Vagina (tissue), 2 donors: Measurements from ENCODE around the gene LRRIQ3. TPM values are rescaled to one million over a fixed set of nuclear protein-coding genes. Genes with fewer than 3 reads are reported as not detected.
"Not testable (repeated sequence)": the region's sequence is repeated elsewhere in the genome, so short reads cannot be mapped to it uniquely, and the experiment has no call there.

Experiments used
- DNase-seq, 2 donors: peaks; one replicate each; pipeline ENCODE4 v3.0.0-alpha.2; 2017; ENCODE audit errors: extremely low spot score in 2 of 2
- H3K27ac ChIP-seq: fragments of 200-600 bp; sonication (generic); one replicate; pipeline ENCODE4 v1.5.1; 2019
- H3K27me3 ChIP-seq: fragments of 200-600 bp; sonication (generic); one replicate; pipeline ENCODE4 v1.5.1; 2019
- H3K36me3 ChIP-seq, 2 donors: fragments of 200-600 bp; sonication (generic); one replicate each; pipeline ENCODE4 v1.5.1; 2017 to 2019
- H3K4me1 ChIP-seq: fragments of 200-600 bp; sonication (generic); one replicate; pipeline ENCODE4 v1.5.1; 2019
- H3K4me3 ChIP-seq, 2 donors: fragments of 200-600 bp; sonication (generic); 1 replicate in 1 of 2; 2 replicates in 1 of 2; pipeline ENCODE4 v1.5.1; 2016 to 2019
- H3K9me3 ChIP-seq: fragments of 200-600 bp; sonication (generic); one replicate; pipeline ENCODE4 v1.5.1; 2019
- POLR2A ChIP-seq, 2 donors: fragments of 450-650 bp; IDR thresholded peaks; one replicate each; pipeline ENCODE4 v1.6.1; 2017; ENCODE audit warnings: antibody characterized with exemption in 2 of 2, mild to moderate bottlenecking in 2 of 2, moderate library complexity in 2 of 2
- POLR2AphosphoS5 ChIP-seq, 2 donors: sonication (generic); formaldehyde crosslinking; IDR thresholded peaks; one replicate each; pipeline ENCODE4 v1.9.0; 2017; ENCODE audit warnings: antibody characterized with exemption in 2 of 2, mild to moderate bottlenecking in 2 of 2, low read depth in 1 of 2; ENCODE audit not compliant: insufficient read depth in 1 of 2
- intact Hi-C: fragments of 100-400 bp; cut with DNase I; formaldehyde crosslinking; loops from one replicate; pipeline ENCODE4 v1.15.1; 2023
- total RNA-seq: library from RNA; depleted of rRNA; stranded (reverse); fragments of >200 nt; gene quantifications from one replicate; pipeline ENCODE4 v1.2.3, GENCODE V29; 2016
- TF ChIP-seq, protein P1 (sequence below), 3 experiments: fragments of 450-650 bp in 2 of 3; fragments of 200-600 bp in 1 of 3; sonication (generic) in 1 of 3; IDR thresholded peaks; one replicate each; pipeline ENCODE4 v1.5.1; 2017 to 2019; ENCODE audit warnings: antibody characterized with exemption in 3 of 3, mild to moderate bottlenecking in 2 of 3, moderate library complexity in 2 of 3

The LRRIQ3 gene
- total RNA-seq, 1 donor from 2014 or later: not detected

DNA sequence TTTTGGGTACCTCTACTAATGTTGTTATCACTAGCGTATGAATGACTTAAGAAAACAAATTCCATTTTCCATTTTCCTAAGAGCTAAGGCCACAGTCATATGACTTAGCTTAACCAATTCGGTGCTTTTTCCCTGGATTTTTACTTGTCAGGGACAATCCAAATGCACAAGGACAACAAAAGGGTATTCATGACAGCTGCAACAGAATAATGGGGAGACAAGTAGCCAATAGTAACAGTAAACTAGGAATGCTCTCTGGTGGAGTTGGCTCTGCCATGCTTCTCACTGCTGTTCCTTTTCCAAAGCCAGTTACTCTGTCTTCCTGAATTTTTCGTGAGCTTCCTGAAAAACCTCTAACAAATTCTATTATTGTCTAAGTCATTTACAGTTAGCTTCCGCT is 52.9 kb downstream of the LRRIQ3 start:
- TF ChIP-seq POLR2AphosphoS5 (IDR thresholded peaks at IDR 0.05; ENCODE audit: insufficient read depth in 1 of 2, low read depth in 1 of 2) (no peak), POLR2A (IDR thresholded peaks at IDR 0.05) (no peak)
- TF ChIP-seq, protein P1, sequence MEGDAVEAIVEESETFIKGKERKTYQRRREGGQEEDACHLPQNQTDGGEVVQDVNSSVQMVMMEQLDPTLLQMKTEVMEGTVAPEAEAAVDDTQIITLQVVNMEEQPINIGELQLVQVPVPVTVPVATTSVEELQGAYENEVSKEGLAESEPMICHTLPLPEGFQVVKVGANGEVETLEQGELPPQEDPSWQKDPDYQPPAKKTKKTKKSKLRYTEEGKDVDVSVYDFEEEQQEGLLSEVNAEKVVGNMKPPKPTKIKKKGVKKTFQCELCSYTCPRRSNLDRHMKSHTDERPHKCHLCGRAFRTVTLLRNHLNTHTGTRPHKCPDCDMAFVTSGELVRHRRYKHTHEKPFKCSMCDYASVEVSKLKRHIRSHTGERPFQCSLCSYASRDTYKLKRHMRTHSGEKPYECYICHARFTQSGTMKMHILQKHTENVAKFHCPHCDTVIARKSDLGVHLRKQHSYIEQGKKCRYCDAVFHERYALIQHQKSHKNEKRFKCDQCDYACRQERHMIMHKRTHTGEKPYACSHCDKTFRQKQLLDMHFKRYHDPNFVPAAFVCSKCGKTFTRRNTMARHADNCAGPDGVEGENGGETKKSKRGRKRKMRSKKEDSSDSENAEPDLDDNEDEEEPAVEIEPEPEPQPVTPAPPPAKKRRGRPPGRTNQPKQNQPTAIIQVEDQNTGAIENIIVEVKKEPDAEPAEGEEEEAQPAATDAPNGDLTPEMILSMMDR (IDR thresholded peaks at IDR 0.05): no peak
- Histone ChIP-seq H3K36me3 (no peaks in the 10 kb centered on the region), H3K4me1 (no peaks in the 10 kb centered on the region), H3K27me3 (no peaks in the 10 kb centered on the region), H3K9me3 (no peaks in the 10 kb centered on the region), H3K27ac (no peak overlapping the region), H3K4me3 (no peak overlapping the region)
- intact Hi-C loops: no loop called here
- no peak for DNase-seq

DNA sequence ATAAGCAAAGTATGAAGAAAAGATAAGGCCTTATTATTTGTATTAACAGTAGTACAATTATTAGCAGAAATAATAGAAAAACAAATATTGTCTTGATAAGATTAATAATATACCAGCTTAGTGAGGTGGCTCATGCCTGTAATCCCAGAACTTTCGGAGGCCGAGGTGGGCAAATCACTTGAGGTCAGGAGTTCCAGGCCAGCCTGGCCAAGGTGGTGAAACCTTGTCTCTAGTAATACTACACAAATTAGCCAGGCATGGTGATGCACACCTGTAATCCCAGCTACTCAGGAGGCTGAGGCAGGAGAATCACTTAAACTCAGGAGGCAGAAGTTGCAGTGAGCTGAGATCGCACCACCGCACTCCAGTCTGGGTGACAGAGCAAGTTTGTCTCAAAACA is 80.6 kb downstream of the LRRIQ3 start:
- intact Hi-C loops, H3K4me1 ChIP-seq, H3K36me3 ChIP-seq, H3K4me3 ChIP-seq, H3K9me3 ChIP-seq, H3K27ac ChIP-seq, DNase-seq, H3K27me3 ChIP-seq: not testable (repeated sequence)

DNA sequence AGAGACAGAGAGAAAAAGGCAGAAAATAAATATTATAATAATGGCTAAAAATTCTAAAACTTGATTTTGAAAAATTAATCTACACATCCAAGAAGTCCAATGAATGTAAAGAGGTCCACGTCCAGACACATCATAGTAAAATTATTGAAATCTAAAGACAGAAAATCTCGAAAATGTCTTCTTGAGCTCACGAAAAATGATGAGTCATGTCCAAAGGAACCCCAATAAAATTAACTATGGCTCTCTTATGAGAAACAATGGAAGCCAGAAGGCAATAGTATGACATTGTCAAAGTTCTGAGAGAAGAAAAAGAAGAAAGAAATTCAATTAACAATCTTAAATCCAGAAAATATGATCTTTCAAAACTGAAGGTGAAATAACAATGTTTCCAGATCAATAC is 84.6 kb downstream of the LRRIQ3 start:
- no peak for TF ChIP-seq POLR2A (IDR thresholded peaks at IDR 0.05)
- no peak for TF ChIP-seq POLR2AphosphoS5 (IDR thresholded peaks at IDR 0.05; ENCODE audit: insufficient read depth in 1 of 2, low read depth in 1 of 2)
- TF ChIP-seq, protein P1 (IDR thresholded peaks at IDR 0.05): no peak
- H3K9me3 ChIP-seq: no peaks in the 10 kb centered on the region
- H3K27me3 ChIP-seq: no peaks in the 10 kb centered on the region
- H3K36me3 ChIP-seq: no peaks in the 10 kb centered on the region
- intact Hi-C loops: no loop called here
- no peak for DNase-seq
- no peaks in the 10 kb centered on the region for H3K4me1 ChIP-seq
- H3K4me3 ChIP-seq: no peak overlapping the region
- no peak overlapping the region for H3K27ac ChIP-seq

DNA sequence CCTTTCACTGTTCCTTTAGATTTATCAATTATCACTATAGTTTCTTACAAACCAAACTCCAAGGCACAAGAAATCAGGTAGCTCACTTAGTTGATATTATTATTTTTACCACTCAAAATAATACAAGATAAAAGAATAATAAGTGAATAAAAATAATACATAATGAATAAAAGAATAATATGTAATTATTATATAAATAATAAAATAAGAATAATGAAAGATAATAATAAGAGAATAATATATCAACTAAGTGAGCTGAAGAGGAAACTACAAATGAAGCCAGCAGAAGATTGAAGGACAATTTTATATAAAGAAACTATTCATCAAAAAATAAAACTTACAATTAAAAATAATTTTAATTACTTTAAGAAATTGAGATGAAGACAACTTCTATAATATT is 90.6 kb downstream of the LRRIQ3 start:
- Histone ChIP-seq H3K27me3 (no peaks in the 10 kb centered on the region), H3K36me3 (no peaks in the 10 kb centered on the region), H3K27ac (no peak overlapping the region), H3K4me1 (no peaks in the 10 kb centered on the region), H3K9me3 (no peaks in the 10 kb centered on the region), H3K4me3 (no peak overlapping the region)
- intact Hi-C loops: no loop called here
- DNase-seq: no peak
- TF ChIP-seq POLR2AphosphoS5 (IDR thresholded peaks at IDR 0.05; ENCODE audit: insufficient read depth in 1 of 2, low read depth in 1 of 2): no peak
- TF ChIP-seq, protein P1 (IDR thresholded peaks at IDR 0.05): no peak
- no peak for TF ChIP-seq POLR2A (IDR thresholded peaks at IDR 0.05)

DNA sequence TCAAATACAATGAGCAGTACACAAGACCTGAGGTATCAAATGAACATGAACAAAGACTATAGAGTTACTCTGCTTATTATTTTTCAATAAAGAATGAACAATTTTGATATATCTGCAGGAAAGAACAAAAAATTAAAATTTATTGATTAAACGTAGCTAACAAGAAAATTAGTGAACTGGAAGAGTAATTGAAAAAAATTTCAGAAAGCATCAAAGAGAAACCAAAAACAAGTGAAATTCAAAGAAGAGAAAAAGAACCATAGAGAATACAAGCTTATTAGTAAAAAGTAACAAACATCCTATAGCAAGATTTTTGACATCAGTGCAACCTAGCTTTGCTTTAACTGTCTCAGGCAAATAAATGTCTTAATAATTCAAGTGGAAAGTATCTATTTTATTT is 106.6 kb downstream of the LRRIQ3 start:
- Histone ChIP-seq H3K4me3 (no peak overlapping the region), H3K36me3 (no peaks in the 10 kb centered on the region), H3K27me3 (no peaks in the 10 kb centered on the region), H3K4me1 (no peaks in the 10 kb centered on the region), H3K27ac (no peak overlapping the region), H3K9me3 (no peaks in the 10 kb centered on the region)
- intact Hi-C loops: no loop called here
- no peak for TF ChIP-seq POLR2AphosphoS5 (IDR thresholded peaks at IDR 0.05; ENCODE audit: insufficient read depth in 1 of 2, low read depth in 1 of 2)
- no peak for TF ChIP-seq POLR2A (IDR thresholded peaks at IDR 0.05)
- TF ChIP-seq, protein P1 (IDR thresholded peaks at IDR 0.05): no peak
- DNase-seq: no peak

DNA sequence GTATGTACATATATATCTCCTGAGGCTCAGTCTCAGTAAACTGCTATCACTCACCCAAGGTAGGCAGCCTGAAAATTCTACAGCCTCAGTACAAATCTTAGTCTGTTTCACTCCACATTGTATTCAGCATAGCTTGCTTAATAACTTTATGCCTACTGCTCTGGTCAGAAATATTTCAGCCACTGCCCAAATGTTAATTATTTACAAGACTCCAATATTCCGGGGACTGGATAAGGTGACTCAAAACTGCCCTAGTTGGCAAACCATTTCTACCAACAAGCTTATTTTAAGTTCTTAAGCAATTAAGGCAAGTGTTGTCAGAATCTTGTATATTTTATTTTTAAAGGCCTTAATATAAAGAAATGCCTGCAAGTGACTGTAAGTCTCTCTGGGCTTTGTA is 114.8 kb downstream of the LRRIQ3 start:
- no peak overlapping the region for H3K27ac ChIP-seq
- intact Hi-C loops: no loop called here
- H3K27me3 ChIP-seq: no peaks in the 10 kb centered on the region
- no peak overlapping the region for H3K4me3 ChIP-seq
- no peaks in the 10 kb centered on the region for H3K9me3 ChIP-seq
- no peaks in the 10 kb centered on the region for H3K4me1 ChIP-seq
- H3K36me3 ChIP-seq: no peaks in the 10 kb centered on the region
- TF ChIP-seq POLR2A (IDR thresholded peaks at IDR 0.05) (no peak), POLR2AphosphoS5 (IDR thresholded peaks at IDR 0.05; ENCODE audit: insufficient read depth in 1 of 2, low read depth in 1 of 2) (no peak)
- TF ChIP-seq, protein P1 (IDR thresholded peaks at IDR 0.05): no peak
- no peak for DNase-seq
